ENCODE measurements around the gene SLC40A1.

The SLC40A1 gene

GRCh38 chr2:189540551-189540950 lies 40.0 kb downstream of the SLC40A1 start:
- no peak for DNase-seq
- H3K23ac ChIP-seq (ENCODE audit: low read length), result no peak overlapping the region
- no peak overlapping the region for H3K4ac ChIP-seq (ENCODE audit: low read depth, low read length)
- no peak overlapping the region for H3K4me2 ChIP-seq (ENCODE audit: low read length)
- no peaks in the 10 kb centered on the region for H3K9me3 ChIP-seq (ENCODE audit: insufficient read depth, low read depth, low read length)
- H3K4me1 ChIP-seq (ENCODE audit: control insufficient read depth in 1 of 2, insufficient read depth in 2 of 2, low read length in 2 of 2), result no peaks in the 10 kb centered on the region
- no peak overlapping the region for H4K8ac ChIP-seq (ENCODE audit: low read depth, low read length)
- WGBS (ENCODE audit: extremely low coverage, insufficient coverage, insufficient read length), result no CpG with 5 or more reads among the region's 1 CpG
- no peaks in the 10 kb centered on the region for H3K79me2 ChIP-seq (ENCODE audit: control insufficient read depth, insufficient read depth, low read length, poor library complexity)
- no peak overlapping the region for H4K91ac ChIP-seq (ENCODE audit: low read depth, low read length)
- no peak overlapping the region for H3K14ac ChIP-seq (ENCODE audit: low read length)
- no peak overlapping the region for H3K4me3 ChIP-seq (ENCODE audit: low read depth, low read length)
- no peaks in the 10 kb centered on the region for H3K36me3 ChIP-seq (ENCODE audit: control insufficient read depth in 1 of 2, insufficient read depth in 2 of 2, low read length in 2 of 2)
- no peak overlapping the region for H2BK12ac ChIP-seq (ENCODE audit: low read length)
- H3K27ac ChIP-seq (ENCODE audit: low read depth, low read length), result no peak overlapping the region
- H3K27me3 ChIP-seq (ENCODE audit: insufficient read depth, low read length), result no peaks in the 10 kb centered on the region
- no peak overlapping the region for H2AK5ac ChIP-seq (ENCODE audit: low read length)
- H2AFZ ChIP-seq (ENCODE audit: insufficient read depth, low read length, poor library complexity), result no peak overlapping the region
- no peak overlapping the region for H3K9ac ChIP-seq (ENCODE audit: low read length)
- no peak overlapping the region for H2BK5ac ChIP-seq (ENCODE audit: low read depth, low read length, poor library complexity)
- H2BK120ac ChIP-seq (ENCODE audit: insufficient read depth, low read length, poor library complexity), result no peak overlapping the region
- H4K12ac ChIP-seq (ENCODE audit: low read depth, low read length), result no peak overlapping the region
- H3K18ac ChIP-seq (ENCODE audit: low read length), result no peak overlapping the region
- no peaks in the 10 kb centered on the region for H3K79me1 ChIP-seq (ENCODE audit: low read length)

GRCh38 chr2:189538402-189538801 lies 42.2 kb downstream of the SLC40A1 start:
- no peaks in the 10 kb centered on the region for H3K36me3 ChIP-seq (ENCODE audit: control insufficient read depth in 1 of 2, insufficient read depth in 2 of 2, low read length in 2 of 2)
- no peaks in the 10 kb centered on the region for H3K9me3 ChIP-seq (ENCODE audit: insufficient read depth, low read depth, low read length)
- no peak overlapping the region for H2BK12ac ChIP-seq (ENCODE audit: low read length)
- H2BK120ac ChIP-seq (ENCODE audit: insufficient read depth, low read length, poor library complexity), result no peak overlapping the region
- no peak overlapping the region for H3K9ac ChIP-seq (ENCODE audit: low read length)
- no peak overlapping the region for H4K12ac ChIP-seq (ENCODE audit: low read depth, low read length)
- H4K91ac ChIP-seq (ENCODE audit: low read depth, low read length), result no peak overlapping the region
- H3K23ac ChIP-seq (ENCODE audit: low read length), result no peak overlapping the region
- H3K4ac ChIP-seq (ENCODE audit: low read depth, low read length), result no peak overlapping the region
- WGBS (ENCODE audit: extremely low coverage, insufficient coverage, insufficient read length), result no CpG with 5 or more reads among the region's 1 CpG
- H3K79me2 ChIP-seq (ENCODE audit: control insufficient read depth, insufficient read depth, low read length, poor library complexity), result no peaks in the 10 kb centered on the region
- no peak overlapping the region for H2BK5ac ChIP-seq (ENCODE audit: low read depth, low read length, poor library complexity)
- no peak for DNase-seq
- H3K27ac ChIP-seq (ENCODE audit: low read depth, low read length), result no peak overlapping the region
- H3K4me2 ChIP-seq (ENCODE audit: low read length), result no peak overlapping the region
- H3K4me1 ChIP-seq (ENCODE audit: control insufficient read depth in 1 of 2, insufficient read depth in 2 of 2, low read length in 2 of 2), result no peaks in the 10 kb centered on the region
- H3K4me3 ChIP-seq (ENCODE audit: low read depth, low read length), result no peak overlapping the region
- H3K14ac ChIP-seq (ENCODE audit: low read length), result no peak overlapping the region
- no peak overlapping the region for H2AK5ac ChIP-seq (ENCODE audit: low read length)
- H4K8ac ChIP-seq (ENCODE audit: low read depth, low read length), result no peak overlapping the region
- no peaks in the 10 kb centered on the region for H3K27me3 ChIP-seq (ENCODE audit: insufficient read depth, low read length)
- no peaks in the 10 kb centered on the region for H3K79me1 ChIP-seq (ENCODE audit: low read length)
- H2AFZ ChIP-seq (ENCODE audit: insufficient read depth, low read length, poor library complexity), result no peak overlapping the region
- H3K18ac ChIP-seq (ENCODE audit: low read length), result no peak overlapping the region

- Histone ChIP-seq H4K8ac (ENCODE audit: low read depth, low read length) (no peak overlapping the region), H3K4me1 (ENCODE audit: control insufficient read depth in 1 of 2, insufficient read depth in 2 of 2, low read length in 2 of 2) (no peaks in the 10 kb centered on the region), H4K12ac (ENCODE audit: low read depth, low read length) (no peak overlapping the region), H3K27me3 (ENCODE audit: insufficient read depth, low read length) (no peaks in the 10 kb centered on the region), H3K27ac (ENCODE audit: low read depth, low read length) (no peak overlapping the region), H3K4me2 (ENCODE audit: low read length) (no peak overlapping the region), H3K14ac (ENCODE audit: low read length) (no peak overlapping the region), H2BK5ac (ENCODE audit: low read depth, low read length, poor library complexity) (no peak overlapping the region), H3K9me3 (ENCODE audit: insufficient read depth, low read depth, low read length) (no peaks in the 10 kb centered on the region), H2AFZ (ENCODE audit: insufficient read depth, low read length, poor library complexity) (no peak overlapping the region), H3K9ac (ENCODE audit: low read length) (no peak overlapping the region), H2BK12ac (ENCODE audit: low read length) (no peak overlapping the region), H2AK5ac (ENCODE audit: low read length) (no peak overlapping the region), H3K79me2 (ENCODE audit: control insufficient read depth, insufficient read depth, low read length, poor library complexity) (no peaks in the 10 kb centered on the region), H3K4ac (ENCODE audit: low read depth, low read length) (no peak overlapping the region), H3K18ac (ENCODE audit: low read length) (no peak overlapping the region), H3K4me3 (ENCODE audit: low read depth, low read length) (no peak overlapping the region), H3K36me3 (ENCODE audit: control insufficient read depth in 1 of 2, insufficient read depth in 2 of 2, low read length in 2 of 2) (no peaks in the 10 kb centered on the region), H2BK120ac (ENCODE audit: insufficient read depth, low read length, poor library complexity) (no peak overlapping the region), H3K79me1 (ENCODE audit: low read length) (no peaks in the 10 kb centered on the region), H4K91ac (ENCODE audit: low read depth, low read length) (no peak overlapping the region), H3K23ac (ENCODE audit: low read length) (no peak overlapping the region)
- WGBS (ENCODE audit: extremely low coverage, insufficient coverage, insufficient read length), result no CpG with 5 or more reads among the region's 3 CpGs
- no peak for DNase-seq
Measured at GRCh38 chr2:189536830-189537229, 43.8 kb downstream of the SLC40A1 start.

- H3K79me2 ChIP-seq (ENCODE audit: control insufficient read depth, insufficient read depth, low read length, poor library complexity), result no peaks in the 10 kb centered on the region
- H3K23ac ChIP-seq (ENCODE audit: low read length), result no peak overlapping the region
- no peak for DNase-seq
- H2BK12ac ChIP-seq (ENCODE audit: low read length), result no peak overlapping the region
- H3K9ac ChIP-seq (ENCODE audit: low read length), result no peak overlapping the region
- H3K18ac ChIP-seq (ENCODE audit: low read length), result no peak overlapping the region
- H3K14ac ChIP-seq (ENCODE audit: low read length), result no peak overlapping the region
- H3K36me3 ChIP-seq (ENCODE audit: control insufficient read depth in 1 of 2, insufficient read depth in 2 of 2, low read length in 2 of 2), result no peaks in the 10 kb centered on the region
- no peaks in the 10 kb centered on the region for H3K27me3 ChIP-seq (ENCODE audit: insufficient read depth, low read length)
- H3K4ac ChIP-seq (ENCODE audit: low read depth, low read length), result no peak overlapping the region
- no peak overlapping the region for H4K12ac ChIP-seq (ENCODE audit: low read depth, low read length)
- no peaks in the 10 kb centered on the region for H3K4me1 ChIP-seq (ENCODE audit: control insufficient read depth in 1 of 2, insufficient read depth in 2 of 2, low read length in 2 of 2)
- no peaks in the 10 kb centered on the region for H3K79me1 ChIP-seq (ENCODE audit: low read length)
- no peak overlapping the region for H4K8ac ChIP-seq (ENCODE audit: low read depth, low read length)
- H4K91ac ChIP-seq (ENCODE audit: low read depth, low read length), result no peak overlapping the region
- no peak overlapping the region for H2BK120ac ChIP-seq (ENCODE audit: insufficient read depth, low read length, poor library complexity)
- no peaks in the 10 kb centered on the region for H3K9me3 ChIP-seq (ENCODE audit: insufficient read depth, low read depth, low read length)
- H3K4me3 ChIP-seq (ENCODE audit: low read depth, low read length), result no peak overlapping the region
- WGBS (ENCODE audit: extremely low coverage, insufficient coverage, insufficient read length), result no CpG with 5 or more reads among the region's 1 CpG
- H2AFZ ChIP-seq (ENCODE audit: insufficient read depth, low read length, poor library complexity), result no peak overlapping the region
- H3K27ac ChIP-seq (ENCODE audit: low read depth, low read length), result no peak overlapping the region
- H3K4me2 ChIP-seq (ENCODE audit: low read length), result no peak overlapping the region
- no peak overlapping the region for H2BK5ac ChIP-seq (ENCODE audit: low read depth, low read length, poor library complexity)
- H2AK5ac ChIP-seq (ENCODE audit: low read length), result no peak overlapping the region
Measured at GRCh38 chr2:189534854-189535832, 45.4 kb downstream of the SLC40A1 start.

Measured in trophoblast cell (in vitro differentiated cells and primary cell).